Left ventricle myocardium inferior (tissue), 1 donor: ENCODE results near the gene SPECC1L. TPM values are rescaled to one million over a fixed set of nuclear protein-coding genes. Genes with fewer than 3 reads are reported as not detected.
A peak's percentile ranks its signal among the peaks of the same experiment; 100 is the strongest.
"Not testable (repeated sequence)": the region's sequence is repeated elsewhere in the genome, so short reads cannot be mapped to it uniquely, and the experiment has no call there.

Experiments
- DNase-seq: peaks from one replicate; pipeline ENCODE4 v3.0.0-alpha.2; 2020
- H3K27ac ChIP-seq: fragments of 200-600 bp; replicated peaks from 2 replicates; pipeline ENCODE4 v1.8.0; 2021
- H3K27me3 ChIP-seq: fragments of 200-600 bp; 2 replicates; pipeline ENCODE4 v1.8.0; 2021; ENCODE audit warnings: low read depth
- H3K36me3 ChIP-seq: fragments of 200-600 bp; 2 replicates; pipeline ENCODE4 v1.8.0; 2021
- H3K4me1 ChIP-seq: fragments of 200-600 bp; 2 replicates; pipeline ENCODE4 v1.8.0; 2021
- H3K4me3 ChIP-seq: fragments of 200-600 bp; 2 replicates; pipeline ENCODE4 v1.8.0; 2021; ENCODE audit warnings: mild to moderate bottlenecking, moderate library complexity
- H3K9me3 ChIP-seq: fragments of 200-600 bp; replicated peaks from 2 replicates; pipeline ENCODE4 v1.8.0; 2021
- intact Hi-C: fragments of 100-400 bp; cut with micrococcal nuclease; formaldehyde crosslinking; loops from one replicate; pipeline ENCODE4 v1.11.0; 2022
- total RNA-seq: library from RNA; stranded (reverse); fragmentation: NEBNext Ultra II Directional; extraction: Animal tissue kit (Norgen Biotek cat#: 25700); gene quantifications from one replicate; pipeline ENCODE4 v1.2.1, GENCODE V29; 2021
- TF ChIP-seq, protein P1 (sequence below): fragments of 200-600 bp; IDR thresholded peaks from 2 replicates; pipeline ENCODE4 v1.8.0; 2021; ENCODE audit warnings: antibody characterized with exemption, mild to moderate bottlenecking, borderline replicate concordance
- donor health status: DM: no; HTN: yes; CAD: no; lungs with severe emphysema.

The SPECC1L gene
- total RNA-seq, 1 donor from 2014 or later: 51.9 TPM

DNA sequence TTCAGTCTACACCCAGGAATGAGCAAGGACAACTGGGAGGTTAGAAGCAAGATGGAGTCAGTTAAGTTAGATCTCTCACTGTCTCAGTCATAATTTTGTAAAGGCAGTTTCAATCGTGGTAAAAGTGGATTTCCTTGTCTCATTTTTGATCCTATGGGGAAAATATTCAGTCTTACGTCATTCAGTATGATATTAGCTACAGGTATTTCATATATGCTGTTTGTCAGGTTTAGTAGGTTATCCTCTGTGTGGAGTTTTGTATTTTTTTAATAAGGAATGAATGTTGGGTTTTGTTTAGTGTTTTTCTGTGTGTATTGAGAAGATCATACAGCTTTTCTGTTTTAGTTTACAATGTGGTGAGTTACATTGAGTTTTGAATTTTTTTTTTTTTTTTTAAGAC, 11.8 kb downstream of the SPECC1L start:
- intact Hi-C loops: no loop called here
- Histone ChIP-seq H3K27me3 (no peaks in the 10 kb centered on the region), H3K4me1 (peaks cover 55% of the 10 kb centered on the region), H3K4me3 (no peak overlapping the region), H3K27ac (no peak overlapping the region), H3K9me3 (no peaks in the 10 kb centered on the region), H3K36me3 (no peaks in the 10 kb centered on the region)
- TF ChIP-seq, protein P1, sequence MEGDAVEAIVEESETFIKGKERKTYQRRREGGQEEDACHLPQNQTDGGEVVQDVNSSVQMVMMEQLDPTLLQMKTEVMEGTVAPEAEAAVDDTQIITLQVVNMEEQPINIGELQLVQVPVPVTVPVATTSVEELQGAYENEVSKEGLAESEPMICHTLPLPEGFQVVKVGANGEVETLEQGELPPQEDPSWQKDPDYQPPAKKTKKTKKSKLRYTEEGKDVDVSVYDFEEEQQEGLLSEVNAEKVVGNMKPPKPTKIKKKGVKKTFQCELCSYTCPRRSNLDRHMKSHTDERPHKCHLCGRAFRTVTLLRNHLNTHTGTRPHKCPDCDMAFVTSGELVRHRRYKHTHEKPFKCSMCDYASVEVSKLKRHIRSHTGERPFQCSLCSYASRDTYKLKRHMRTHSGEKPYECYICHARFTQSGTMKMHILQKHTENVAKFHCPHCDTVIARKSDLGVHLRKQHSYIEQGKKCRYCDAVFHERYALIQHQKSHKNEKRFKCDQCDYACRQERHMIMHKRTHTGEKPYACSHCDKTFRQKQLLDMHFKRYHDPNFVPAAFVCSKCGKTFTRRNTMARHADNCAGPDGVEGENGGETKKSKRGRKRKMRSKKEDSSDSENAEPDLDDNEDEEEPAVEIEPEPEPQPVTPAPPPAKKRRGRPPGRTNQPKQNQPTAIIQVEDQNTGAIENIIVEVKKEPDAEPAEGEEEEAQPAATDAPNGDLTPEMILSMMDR: no peak
- no peak for DNase-seq

DNA sequence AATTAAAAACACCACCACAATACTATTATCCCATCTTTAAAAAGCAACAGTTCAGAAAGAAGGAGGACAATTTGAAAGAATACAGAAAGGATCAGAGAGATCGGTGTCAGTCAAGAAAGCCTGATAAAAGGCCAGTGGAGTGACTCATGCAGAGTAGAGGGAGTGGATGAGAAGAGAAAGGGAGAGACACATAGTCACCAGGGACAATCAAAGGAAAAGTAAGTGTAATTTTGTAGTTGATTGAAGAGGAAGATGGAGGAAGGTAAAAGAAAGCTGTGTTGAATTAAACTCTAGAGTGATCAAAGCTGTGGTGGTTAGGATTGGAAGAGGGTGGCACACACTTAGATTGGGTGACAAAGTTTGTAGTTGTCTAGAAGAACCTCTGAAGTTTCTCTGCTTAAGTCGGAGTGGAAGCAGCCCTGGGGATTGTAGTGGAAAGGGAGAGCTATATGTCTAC, 14.1 kb downstream of the SPECC1L start:
- no peaks in the 10 kb centered on the region for H3K27me3 ChIP-seq
- TF ChIP-seq, protein P1: no peak
- no peak for DNase-seq
- intact Hi-C loops: no loop called here
- peak overlapping the region; percentile 88 for H3K27ac ChIP-seq
- H3K4me1 ChIP-seq: peaks cover 69% of the 10 kb centered on the region
- no peaks in the 10 kb centered on the region for H3K36me3 ChIP-seq
- H3K9me3 ChIP-seq: no peaks in the 10 kb centered on the region
- H3K4me3 ChIP-seq: no peak overlapping the region

DNA sequence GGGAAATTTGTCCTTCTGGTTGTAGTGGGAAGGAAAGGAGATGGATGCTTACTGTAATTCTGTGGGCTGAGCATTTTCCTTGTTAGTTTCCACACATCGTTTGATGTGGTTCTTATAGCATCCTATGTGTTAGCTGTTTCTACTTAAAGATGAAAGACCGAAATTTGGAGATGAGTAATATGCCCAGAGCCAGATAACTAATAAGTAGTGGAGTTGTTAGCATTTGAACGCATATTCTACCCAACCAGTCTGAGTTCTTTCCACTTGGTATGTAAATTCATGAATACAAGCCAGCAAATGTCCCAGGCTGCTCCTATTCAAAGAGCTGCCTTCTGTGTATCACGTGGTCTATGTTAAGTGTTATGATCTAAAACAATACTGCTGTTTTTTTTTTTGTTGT, 14.6 kb downstream of the SPECC1L start:
- Histone ChIP-seq H3K4me1 (peaks cover 73% of the 10 kb centered on the region), H3K27ac (peak overlapping the region; percentile 88), H3K4me3 (no peak overlapping the region), H3K36me3 (no peaks in the 10 kb centered on the region), H3K27me3 (no peaks in the 10 kb centered on the region), H3K9me3 (no peaks in the 10 kb centered on the region)
- no peak for DNase-seq
- intact Hi-C loops: no loop called here
- TF ChIP-seq, protein P1: no peak

DNA sequence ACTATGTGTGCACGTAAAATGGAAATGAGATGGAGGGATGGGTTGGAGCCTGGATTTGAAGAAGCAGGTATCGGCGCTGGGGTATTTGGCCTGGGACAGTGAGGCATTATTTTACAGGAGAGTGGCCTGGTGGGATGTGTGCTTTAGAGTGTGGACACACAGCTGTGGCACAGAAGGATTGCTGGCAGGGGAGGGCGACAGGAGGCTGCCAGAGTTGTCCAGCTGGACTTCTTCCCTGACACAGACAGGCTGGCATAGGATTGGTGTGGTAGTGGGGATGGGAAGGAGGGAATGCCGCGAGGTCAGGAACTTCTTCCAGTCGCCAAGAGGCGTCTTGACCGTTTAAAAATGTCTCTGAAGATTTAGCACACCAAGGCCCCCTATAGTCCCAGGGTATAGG, 16.6 kb downstream of the SPECC1L start:
- H3K27ac ChIP-seq: peak overlapping the region; percentile 88
- intact Hi-C loops, H3K27me3 ChIP-seq, H3K4me3 ChIP-seq, H3K36me3 ChIP-seq, H3K9me3 ChIP-seq, DNase-seq: not testable (repeated sequence)
- peaks cover 82% of the 10 kb centered on the region for H3K4me1 ChIP-seq

DNA sequence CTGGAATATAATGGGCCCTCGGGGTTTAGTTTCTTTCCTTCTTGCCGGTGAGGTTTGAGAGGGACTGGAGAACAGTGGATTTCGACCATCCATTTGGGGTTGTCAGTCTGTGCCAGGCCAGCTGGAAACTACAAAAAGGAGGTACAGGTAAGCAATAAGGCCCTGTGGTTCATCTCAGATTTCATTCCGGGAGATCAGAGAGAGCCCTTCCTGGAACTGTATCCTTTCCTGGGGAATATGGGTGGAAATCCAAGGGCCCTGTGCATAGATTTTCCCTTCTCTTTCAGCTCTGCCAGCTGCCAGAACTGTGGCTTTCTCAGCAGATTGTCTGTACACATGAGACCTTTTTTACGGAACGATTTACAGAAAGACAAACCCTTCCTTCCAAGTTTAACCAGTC, 17.2 kb downstream of the SPECC1L start:
- DNase-seq: not testable (repeated sequence)

DNA sequence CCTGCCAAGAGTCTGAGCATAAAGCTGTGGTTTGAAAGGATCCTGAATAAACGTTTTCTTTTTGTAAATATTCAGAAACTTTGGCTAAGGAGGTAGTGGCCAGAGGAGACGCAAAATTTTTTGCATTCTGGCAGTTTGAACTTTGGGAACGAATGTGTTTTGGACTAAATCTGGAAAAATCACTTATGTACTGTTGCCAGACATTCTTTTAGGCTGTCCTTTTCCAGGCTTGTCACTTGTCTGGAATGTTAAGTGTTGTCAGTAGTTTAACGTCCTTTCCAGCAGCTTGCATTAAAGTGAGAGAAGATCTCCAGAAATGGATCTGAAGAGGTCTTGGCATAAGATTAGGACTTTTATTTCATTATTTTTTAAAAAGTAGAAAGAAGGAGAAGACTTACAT, 18.5 kb downstream of the SPECC1L start:
- Histone ChIP-seq H3K4me3 (peak overlapping the region; percentile 27), H3K36me3 (no peaks in the 10 kb centered on the region), H3K27me3 (no peaks in the 10 kb centered on the region), H3K4me1 (peaks cover 91% of the 10 kb centered on the region), H3K9me3 (no peaks in the 10 kb centered on the region), H3K27ac (peak overlapping the region; percentile 88)
- TF ChIP-seq, protein P1: no peak
- DNase-seq: no peak
- intact Hi-C loops: no loop called here

More for the DNA sequence above, 17.2 kb downstream of the SPECC1L start:
- H3K36me3 ChIP-seq, H3K27me3 ChIP-seq, H3K4me3 ChIP-seq, intact Hi-C loops, H3K9me3 ChIP-seq: not testable (repeated sequence)
- H3K27ac ChIP-seq: peak overlapping the region; percentile 88
- H3K4me1 ChIP-seq: peaks cover 86% of the 10 kb centered on the region

DNA sequence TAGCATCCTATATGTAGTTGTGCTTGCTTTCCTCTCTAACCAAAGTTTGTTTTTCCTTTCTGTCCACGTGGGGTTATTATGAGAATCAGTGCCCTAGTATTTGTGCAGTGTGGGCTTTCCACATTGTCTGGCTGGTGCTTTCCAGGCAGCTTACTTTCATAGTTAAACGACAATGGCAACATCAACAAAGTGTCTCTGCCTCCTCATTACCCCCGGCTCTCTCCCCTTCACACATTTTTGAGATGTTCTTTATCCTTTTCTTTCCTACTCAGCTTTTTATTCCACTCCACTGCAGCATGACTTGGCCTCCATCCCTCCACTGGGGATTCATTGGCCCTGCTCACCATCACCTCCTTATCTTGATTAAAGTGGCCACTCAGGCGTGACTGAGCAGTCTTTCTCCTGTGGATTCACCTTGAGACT, 19.1 kb downstream of the SPECC1L start:
- H3K9me3 ChIP-seq: no peaks in the 10 kb centered on the region
- H3K27ac ChIP-seq: peak overlapping the region; percentile 88
- H3K27me3 ChIP-seq: no peaks in the 10 kb centered on the region
- DNase-seq: no peak
- peaks cover 91% of the 10 kb centered on the region for H3K4me1 ChIP-seq
- H3K4me3 ChIP-seq: peak overlapping the region; percentile 27
- intact Hi-C loops: no loop called here
- TF ChIP-seq, protein P1: no peak
- H3K36me3 ChIP-seq: no peaks in the 10 kb centered on the region
